Omental fat pad (tissue), 4 donors: ENCODE data around the gene FZD2. TPM values are rescaled to one million over a fixed set of nuclear protein-coding genes. Genes with fewer than 3 reads are reported as not detected.

ENCODE experiments used
- ATAC-seq: fragments of 150-250 bp; one replicate; pipeline ENCODE4 v1.9.1; 2016; ENCODE audit warnings: mild to moderate bottlenecking, moderate library complexity; ENCODE audit not compliant: low FRiP score
- DNase-seq: peaks from one replicate; pipeline ENCODE4 v3.0.0-alpha.2; 2019; ENCODE audit warnings: low spot score
- CTCF ChIP-seq, 3 donors: fragments of 450-650 bp; IDR thresholded peaks; one replicate each; pipeline ENCODE4 v1.5.1; 2016 to 2017; ENCODE audit warnings: antibody characterized with exemption in 3 of 3, mild to moderate bottlenecking in 3 of 3, moderate library complexity in 2 of 3
- total RNA-seq, 4 donors: library from RNA; depleted of rRNA; stranded (reverse); fragments of >200 nt; gene quantifications; one replicate each; pipeline ENCODE4 v1.1.0, GENCODE V29; 2016

The FZD2 gene
- total RNA-seq, 4 donors from 2014 or later, result 0.74 to 2.4 (median 2.0) TPM

GRCh38 chr17:44568945-44569858 is 11.9 kb downstream of the FZD2 start:
- TF ChIP-seq CTCF (IDR thresholded peaks at IDR 0.05), result no peak
- DNase-seq (no peak), ATAC-seq (no peak)

DNA sequence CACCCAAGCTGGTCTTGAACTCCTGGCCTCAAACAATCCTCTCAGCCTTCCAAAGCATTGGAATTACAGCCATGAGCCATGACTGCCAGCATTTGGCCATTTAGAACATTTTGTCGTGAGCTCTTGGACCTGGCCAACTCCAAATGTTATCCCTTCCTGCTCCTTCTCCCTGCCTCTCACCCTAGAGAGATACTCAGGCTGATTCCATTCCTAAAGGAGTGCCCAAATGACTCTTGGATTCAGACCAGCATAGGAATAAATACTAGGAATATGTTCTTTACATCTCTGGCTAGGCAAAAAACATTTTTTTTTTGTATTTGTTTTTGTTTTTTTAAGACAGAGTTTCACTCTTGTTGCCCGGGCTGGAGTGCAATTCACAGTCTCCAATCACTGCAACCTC is 15.5 kb downstream of the FZD2 start:
- DNase-seq (no peak), ATAC-seq (no peak)
- no peak for TF ChIP-seq CTCF (IDR thresholded peaks at IDR 0.05)

GRCh38 chr17:44575403-44575802 is 18.1 kb downstream of the FZD2 start:
- DNase-seq, result no peak
- TF ChIP-seq CTCF (IDR thresholded peaks at IDR 0.05), result no peak
- ATAC-seq, result no peak

DNA sequence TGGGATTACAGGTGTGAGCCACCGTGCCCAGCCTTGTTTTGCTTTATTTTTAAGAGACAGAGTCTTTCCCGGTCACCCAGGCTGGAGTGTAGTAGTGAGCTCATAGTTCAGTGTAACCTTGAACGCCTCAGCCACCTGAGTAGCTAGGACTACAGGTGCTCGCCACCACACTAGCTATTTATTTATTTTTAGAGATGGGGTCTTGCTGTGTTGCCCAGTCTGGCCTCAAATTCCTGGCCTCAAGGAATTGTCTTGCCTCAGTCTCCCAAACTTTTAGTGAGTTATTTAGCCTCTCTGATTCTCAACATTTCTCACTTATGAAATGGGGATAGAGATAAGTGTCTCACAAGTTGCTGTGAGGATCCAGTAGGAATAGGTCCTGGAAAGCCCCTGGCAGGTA is 21.7 kb downstream of the FZD2 start:
- no peak for ATAC-seq
- DNase-seq, result no peak
- no peak for TF ChIP-seq CTCF (IDR thresholded peaks at IDR 0.05)

DNA sequence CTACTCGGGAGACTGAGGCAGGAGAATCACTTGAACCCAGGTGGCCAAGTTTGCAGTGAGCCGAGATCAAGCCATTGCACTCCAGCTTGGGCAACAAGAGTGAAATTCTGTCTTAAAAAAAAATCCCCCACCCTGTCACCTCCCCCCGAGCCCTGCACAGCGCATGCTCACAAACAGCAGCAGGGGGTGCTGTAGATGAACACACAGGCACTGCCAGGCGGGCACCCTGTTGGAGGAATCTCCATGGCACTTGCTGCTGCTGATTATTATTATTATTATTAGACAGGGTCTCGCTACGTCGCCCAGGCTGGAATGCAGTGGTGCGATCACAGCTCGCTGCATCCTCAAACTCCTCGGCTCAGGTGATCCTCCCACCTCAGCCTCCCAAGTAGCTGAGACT is 24.6 kb downstream of the FZD2 start:
- DNase-seq, result no peak

DNA sequence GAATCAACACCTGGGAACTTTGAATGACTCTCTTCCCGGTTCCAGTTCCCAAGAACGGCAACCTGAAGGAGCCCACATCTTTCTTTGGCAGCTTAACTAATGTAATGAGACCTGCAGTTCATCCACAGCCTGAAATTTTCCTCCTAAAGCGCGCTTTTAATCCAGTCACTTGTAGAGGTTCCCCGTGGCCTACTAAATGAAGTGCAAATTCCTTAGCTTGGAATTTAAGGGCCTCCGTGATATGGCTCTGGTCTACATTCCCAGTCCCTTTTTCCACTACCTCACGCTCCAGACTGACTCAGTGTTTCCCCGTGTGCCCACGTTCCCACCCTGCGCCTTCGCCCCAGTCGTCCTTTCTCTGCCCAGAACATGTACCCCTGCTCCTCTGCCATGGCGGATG is 27.2 kb downstream of the FZD2 start:
- no peak for TF ChIP-seq CTCF (IDR thresholded peaks at IDR 0.05)
- no peak for ATAC-seq
- DNase-seq, result no peak

More for the DNA sequence above, 24.6 kb downstream of the FZD2 start:
- ATAC-seq, result no peak
- no peak for TF ChIP-seq CTCF (IDR thresholded peaks at IDR 0.05)

DNA sequence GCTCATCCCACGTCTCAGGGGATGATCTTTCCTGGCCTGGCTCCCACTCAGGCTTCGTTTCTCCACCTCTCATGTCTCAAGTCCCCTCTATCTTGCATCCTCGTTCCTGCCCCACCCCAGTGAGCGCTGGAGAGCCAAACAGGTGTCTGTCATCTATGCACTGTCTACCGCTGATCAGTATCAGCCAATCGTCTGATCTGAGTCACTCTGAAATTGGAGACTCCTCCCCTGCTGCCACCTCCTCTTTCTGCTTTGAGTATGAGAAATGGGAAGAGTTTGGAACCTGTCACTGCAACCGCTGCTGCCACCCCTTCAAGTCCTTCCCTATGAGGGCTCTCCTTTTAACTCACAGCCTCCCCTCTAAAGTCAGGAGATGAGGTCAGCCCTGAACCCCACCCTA is 28.0 kb downstream of the FZD2 start:
- no peak for ATAC-seq
- DNase-seq, result no peak
- TF ChIP-seq CTCF (IDR thresholded peaks at IDR 0.05), result no peak
